Stimulated activated memory B cell treated with anti-CD40 and anti-IgM and Interleukin-4, amounts not matched to agents 10 μg/mL and 1 μg/mL and 100 μg/mL, for 72 hours (primary cell): ENCODE results near the gene HINT3.
"Not testable (repeated sequence)": the region's sequence is repeated elsewhere in the genome, so short reads cannot be mapped to it uniquely, and the experiment has no call there.

Source experiments
- ATAC-seq: fragments of 150-1000 bp; cut with Tn5 transposase; 2 replicates; pipeline ENCODE4 v1.10.0; 2021
- H3K27ac Mint-ChIP-seq: one replicate; pipeline ENCODE4 v1.8.0; 2022; ENCODE audit warnings: mild to moderate bottlenecking, mixed read lengths
- H3K27me3 Mint-ChIP-seq: one replicate; pipeline ENCODE4 v1.8.0; 2022; ENCODE audit warnings: mixed read lengths
- H3K36me3 Mint-ChIP-seq: one replicate; pipeline ENCODE4 v1.8.0; 2022; ENCODE audit warnings: mixed read lengths
- H3K4me1 Mint-ChIP-seq: one replicate; pipeline ENCODE4 v1.8.0; 2022; ENCODE audit warnings: mixed read lengths
- H3K4me3 Mint-ChIP-seq: one replicate; pipeline ENCODE4 v1.8.0; 2022; ENCODE audit warnings: mild to moderate bottlenecking, moderate library complexity, mixed read lengths
- H3K9me3 Mint-ChIP-seq: one replicate; pipeline ENCODE4 v1.8.0; 2022; ENCODE audit warnings: mixed read lengths

The HINT3 gene

GRCh38 chr6:125968493-125968892 lies 11.9 kb downstream of the HINT3 start:
- peak overlapping the region; percentile 18 for H3K4me3 Mint-ChIP-seq
- H3K27ac Mint-ChIP-seq, result peak overlapping the region; percentile 43
- ATAC-seq, result no peak
- H3K9me3 Mint-ChIP-seq, result no peaks in the 10 kb centered on the region
- peaks cover 19% of the 10 kb centered on the region for H3K36me3 Mint-ChIP-seq
- H3K27me3 Mint-ChIP-seq, result no peaks in the 10 kb centered on the region
- H3K4me1 Mint-ChIP-seq, result peaks cover 50% of the 10 kb centered on the region

DNA sequence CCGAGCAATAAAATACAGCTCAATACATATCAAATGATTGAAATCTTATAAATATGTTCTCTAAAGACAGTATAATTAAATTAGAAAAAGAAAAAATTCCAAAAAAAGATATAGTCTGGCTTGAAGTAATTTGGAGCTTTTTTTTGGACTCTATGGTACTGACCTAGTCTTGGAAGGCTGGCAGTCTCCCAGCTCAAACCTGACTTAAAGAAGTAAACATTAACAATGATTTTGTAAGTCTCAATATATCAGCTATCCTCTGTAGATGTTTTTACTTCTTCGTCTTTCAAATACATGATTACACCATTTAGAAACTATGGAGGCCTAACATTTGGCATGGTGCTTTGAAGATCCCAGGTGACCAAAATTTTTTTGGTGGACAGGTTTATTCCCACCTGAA lies 14.2 kb downstream of the HINT3 start:
- peaks cover 38% of the 10 kb centered on the region for H3K4me1 Mint-ChIP-seq
- no peak overlapping the region for H3K4me3 Mint-ChIP-seq
- H3K27ac Mint-ChIP-seq, result no peak overlapping the region
- no peaks in the 10 kb centered on the region for H3K9me3 Mint-ChIP-seq
- no peaks in the 10 kb centered on the region for H3K27me3 Mint-ChIP-seq
- no peak for ATAC-seq
- peaks cover 19% of the 10 kb centered on the region for H3K36me3 Mint-ChIP-seq

DNA sequence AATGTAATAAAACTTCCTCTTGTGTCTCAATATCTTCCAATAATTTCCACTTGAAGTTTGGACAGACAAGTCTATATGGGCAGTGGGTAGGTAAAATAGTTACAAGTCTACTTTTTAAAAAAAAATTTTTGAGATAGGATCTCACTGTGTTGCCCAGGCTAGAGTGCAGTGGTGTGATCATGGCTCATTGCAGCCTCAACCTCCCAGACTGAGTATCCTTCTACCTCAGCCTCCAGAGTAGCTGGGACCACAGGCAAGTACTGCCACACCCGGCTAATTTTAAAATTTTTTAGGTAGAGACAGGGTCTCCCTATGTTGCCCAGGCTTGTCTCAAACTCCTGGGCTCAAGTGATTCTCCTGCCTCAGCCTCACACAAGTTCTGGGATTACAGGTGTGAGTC lies 15.9 kb downstream of the HINT3 start:
- H3K27me3 Mint-ChIP-seq, ATAC-seq, H3K9me3 Mint-ChIP-seq, H3K27ac Mint-ChIP-seq, H3K4me3 Mint-ChIP-seq: not testable (repeated sequence)
- Mint-ChIP-seq H3K4me1 (peaks cover 30% of the 10 kb centered on the region), H3K36me3 (peaks cover 25% of the 10 kb centered on the region)

- Mint-ChIP-seq H3K27me3 (no peaks in the 10 kb centered on the region), H3K36me3 (peaks cover 21% of the 10 kb centered on the region), H3K4me3 (no peak overlapping the region), H3K4me1 (peaks cover 12% of the 10 kb centered on the region), H3K9me3 (no peaks in the 10 kb centered on the region), H3K27ac (no peak overlapping the region)
- ATAC-seq, result no peak
Observed at GRCh38 chr6:125974214-125974866, 17.8 kb downstream of the HINT3 start.

- Mint-ChIP-seq H3K4me3 (no peak overlapping the region), H3K27me3 (no peaks in the 10 kb centered on the region), H3K36me3 (peaks cover 16% of the 10 kb centered on the region), H3K9me3 (no peaks in the 10 kb centered on the region), H3K27ac (no peak overlapping the region), H3K4me1 (peaks cover 6% of the 10 kb centered on the region)
- ATAC-seq, result no peak
Observed at GRCh38 chr6:125979101-125979500, 22.5 kb downstream of the HINT3 start.

DNA sequence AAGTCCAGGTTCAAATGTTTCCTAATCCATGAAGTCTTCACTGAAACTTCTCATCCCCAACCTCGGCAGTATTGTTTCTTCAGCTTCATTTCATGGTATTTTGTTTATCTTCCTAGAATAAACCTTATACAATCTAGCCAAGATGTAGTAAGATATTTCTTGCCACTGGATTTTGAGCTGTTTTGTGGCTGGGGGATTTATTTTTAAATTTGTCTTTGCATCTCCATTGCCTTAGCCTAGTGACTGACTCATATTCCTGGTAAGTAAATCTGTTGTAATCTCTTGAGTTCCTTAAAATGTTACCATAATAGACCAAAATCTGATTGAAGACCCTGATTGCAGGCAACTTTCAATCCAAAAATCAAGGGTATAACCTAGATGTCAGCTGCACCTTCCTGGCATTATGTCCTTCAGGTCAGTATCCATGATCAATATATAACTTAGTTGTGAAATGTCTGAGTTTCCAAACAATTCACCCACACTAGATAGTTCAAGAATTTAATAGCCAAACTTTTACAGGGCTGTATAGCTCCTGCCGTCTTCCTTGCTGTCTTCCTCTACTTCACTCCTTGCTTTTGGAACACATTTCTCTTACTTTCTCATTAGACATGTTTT lies 25.1 kb downstream of the HINT3 start:
- no peak for ATAC-seq
- Mint-ChIP-seq H3K36me3 (peaks cover 16% of the 10 kb centered on the region), H3K4me3 (no peak overlapping the region), H3K27me3 (no peaks in the 10 kb centered on the region), H3K27ac (no peak overlapping the region), H3K4me1 (no peaks in the 10 kb centered on the region), H3K9me3 (no peaks in the 10 kb centered on the region)

DNA sequence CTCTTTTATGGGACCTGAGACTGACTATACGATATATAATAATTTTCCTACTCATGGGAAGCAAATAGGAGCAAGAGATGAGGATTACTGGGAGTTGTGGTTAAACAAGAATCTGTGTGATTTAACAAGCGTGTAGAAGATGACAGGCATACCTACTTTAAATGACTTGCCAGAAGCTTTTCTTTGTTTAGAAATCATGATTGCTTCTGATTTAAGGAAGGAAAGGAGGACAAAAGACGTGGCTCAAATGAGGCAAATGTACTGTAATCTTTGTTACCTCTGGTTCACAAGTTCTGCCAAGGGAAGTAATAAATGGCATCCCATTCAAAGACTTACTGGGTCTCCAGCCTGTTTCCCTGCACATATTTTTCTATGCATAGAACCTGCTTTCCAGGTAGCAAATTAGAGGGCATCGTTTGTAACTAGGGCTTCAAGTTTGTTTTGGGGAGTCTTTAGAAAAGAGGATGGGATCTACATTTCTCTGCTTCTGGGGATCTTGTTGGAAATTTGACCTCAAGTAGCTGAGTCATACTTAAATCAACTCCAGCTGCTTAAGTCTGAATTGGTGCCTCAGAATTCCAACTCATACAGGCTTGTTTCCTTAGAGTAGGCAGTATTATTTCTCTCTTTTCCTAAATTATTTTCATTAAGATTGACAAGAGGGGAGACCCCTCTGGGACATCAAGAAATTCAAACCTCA lies 26.8 kb downstream of the HINT3 start:
- no peak overlapping the region for H3K4me3 Mint-ChIP-seq
- no peaks in the 10 kb centered on the region for H3K27me3 Mint-ChIP-seq
- no peak overlapping the region for H3K27ac Mint-ChIP-seq
- no peak for ATAC-seq
- H3K36me3 Mint-ChIP-seq, result peaks cover 8% of the 10 kb centered on the region
- H3K4me1 Mint-ChIP-seq, result no peaks in the 10 kb centered on the region
- no peaks in the 10 kb centered on the region for H3K9me3 Mint-ChIP-seq

- H3K27me3 Mint-ChIP-seq, result no peaks in the 10 kb centered on the region
- ATAC-seq, result no peak
- H3K4me1 Mint-ChIP-seq, result no peaks in the 10 kb centered on the region
- H3K9me3 Mint-ChIP-seq, result no peaks in the 10 kb centered on the region
- H3K36me3 Mint-ChIP-seq, result no peaks in the 10 kb centered on the region
- no peak overlapping the region for H3K4me3 Mint-ChIP-seq
- H3K27ac Mint-ChIP-seq, result no peak overlapping the region
Observed at GRCh38 chr6:125984311-125984710, 27.7 kb downstream of the HINT3 start.

- no peak overlapping the region for H3K4me3 Mint-ChIP-seq
- no peaks in the 10 kb centered on the region for H3K27me3 Mint-ChIP-seq
- H3K4me1 Mint-ChIP-seq, result no peaks in the 10 kb centered on the region
- no peak overlapping the region for H3K27ac Mint-ChIP-seq
- no peak for ATAC-seq
- H3K9me3 Mint-ChIP-seq, result no peaks in the 10 kb centered on the region
- H3K36me3 Mint-ChIP-seq, result no peaks in the 10 kb centered on the region
Observed at GRCh38 chr6:125985522-125985921, 29.0 kb downstream of the HINT3 start.

- no peak for ATAC-seq
- Mint-ChIP-seq H3K36me3 (no peaks in the 10 kb centered on the region), H3K27ac (no peak overlapping the region), H3K9me3 (no peaks in the 10 kb centered on the region), H3K4me3 (no peak overlapping the region), H3K4me1 (no peaks in the 10 kb centered on the region), H3K27me3 (no peaks in the 10 kb centered on the region)
Observed at GRCh38 chr6:125985979-125986300, 29.4 kb downstream of the HINT3 start.

DNA sequence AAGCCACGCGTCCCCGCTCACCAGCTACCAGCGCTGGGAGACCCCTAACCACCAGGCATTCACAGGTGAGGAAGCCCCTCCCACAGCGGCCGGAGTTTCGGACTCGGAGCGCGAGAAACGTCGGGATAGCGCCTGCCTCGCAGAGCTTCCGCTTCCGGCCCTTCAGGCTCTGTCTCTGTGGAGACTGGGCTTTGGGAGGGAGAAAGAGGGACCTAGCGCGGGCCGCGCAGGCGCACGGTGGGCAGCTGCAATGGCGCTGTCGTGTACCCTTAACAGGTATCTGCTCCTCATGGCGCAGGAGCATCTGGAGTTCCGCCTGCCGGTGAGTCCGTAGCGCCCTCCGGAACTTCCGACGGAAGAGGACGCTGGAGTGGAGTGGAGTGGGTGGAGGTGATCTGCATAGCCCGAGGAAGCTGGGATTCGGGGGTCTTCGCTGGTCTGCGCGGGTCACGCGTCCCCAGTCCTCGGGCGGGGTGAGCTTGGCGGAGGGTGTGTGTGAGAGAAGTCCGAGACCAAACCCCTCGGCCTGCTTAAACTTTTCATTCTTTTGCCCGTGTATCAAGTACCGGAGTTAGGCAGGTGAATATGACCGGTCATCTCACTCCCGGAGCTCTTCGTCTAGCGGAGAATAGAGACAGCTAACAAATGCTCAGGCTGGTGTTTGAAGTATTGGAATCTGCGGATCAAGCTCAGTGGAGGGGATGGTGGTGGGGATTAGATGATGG lies 29.9 kb downstream of the HINT3 start, which contains the start of gene TRMT11:
Gene TRMT11, plus strand, starts transcription at position 240 of the 725 bp plus-strand sequence. Its CDS starts 11 bp downstream, at position 251.
- Mint-ChIP-seq H3K27ac (no peak within 1 kb of the TSS), H3K27me3 (no peaks in the 10 kb centered on the region), H3K36me3 (no peaks in the 10 kb centered on the region), H3K4me1 (no peaks in the 10 kb centered on the region), H3K4me3 (no peak within 1 kb of the TSS), H3K9me3 (no peaks in the 10 kb centered on the region)
- peak; percentile 99 for ATAC-seq

DNA sequence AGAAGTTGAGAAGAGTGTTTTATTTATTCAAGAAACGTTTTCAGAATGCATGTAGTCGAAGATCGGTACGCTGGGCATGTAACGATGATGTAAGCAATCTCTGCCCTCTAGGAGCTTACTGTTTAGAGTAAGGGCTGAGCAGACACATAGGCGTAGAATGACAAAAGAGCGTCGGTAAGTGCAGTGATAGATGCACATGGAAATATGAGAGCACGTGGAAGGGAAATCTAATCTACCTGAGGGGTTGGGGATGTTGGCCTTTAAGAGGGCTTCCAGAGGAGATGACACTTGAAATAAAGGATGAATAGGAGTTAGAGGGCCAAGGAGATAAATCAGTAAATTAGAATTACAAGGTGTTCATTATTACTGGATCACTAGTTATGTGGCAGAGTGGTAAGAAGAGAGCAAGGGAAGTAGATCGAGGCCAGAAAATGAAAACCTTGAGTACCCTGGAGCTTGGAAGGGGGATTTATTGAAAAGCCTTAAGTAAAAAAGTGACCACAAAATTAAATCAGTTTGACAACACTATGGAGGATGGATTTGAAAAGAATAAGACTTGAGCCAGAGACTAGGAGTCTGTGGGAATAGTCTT lies 30.6 kb downstream of the HINT3 start:
- ATAC-seq, result peak; percentile 45
- H3K9me3 Mint-ChIP-seq, result no peaks in the 10 kb centered on the region

GRCh38 chr6:125988280-125988679 lies 31.7 kb downstream of the HINT3 start:
- H3K36me3 Mint-ChIP-seq, result no peaks in the 10 kb centered on the region
- H3K4me3 Mint-ChIP-seq, result no peak overlapping the region
- no peak for ATAC-seq
- no peak overlapping the region for H3K27ac Mint-ChIP-seq
- H3K4me1 Mint-ChIP-seq, result peaks cover 8% of the 10 kb centered on the region
- no peaks in the 10 kb centered on the region for H3K27me3 Mint-ChIP-seq
- no peaks in the 10 kb centered on the region for H3K9me3 Mint-ChIP-seq

More for the DNA sequence above, 30.6 kb downstream of the HINT3 start:
- H3K27ac Mint-ChIP-seq, result no peak overlapping the region
- no peaks in the 10 kb centered on the region for H3K36me3 Mint-ChIP-seq
- H3K4me3 Mint-ChIP-seq, result no peak overlapping the region
- H3K27me3 Mint-ChIP-seq, result no peaks in the 10 kb centered on the region
- H3K4me1 Mint-ChIP-seq, result no peaks in the 10 kb centered on the region

- no peaks in the 10 kb centered on the region for H3K9me3 Mint-ChIP-seq
- H3K27me3 Mint-ChIP-seq, result no peaks in the 10 kb centered on the region
- peaks cover 15% of the 10 kb centered on the region for H3K4me1 Mint-ChIP-seq
- ATAC-seq, result no peak
- H3K27ac Mint-ChIP-seq, result no peak overlapping the region
- no peaks in the 10 kb centered on the region for H3K36me3 Mint-ChIP-seq
- H3K4me3 Mint-ChIP-seq, result no peak overlapping the region
Observed at GRCh38 chr6:125989631-125990030, 33.1 kb downstream of the HINT3 start.

DNA sequence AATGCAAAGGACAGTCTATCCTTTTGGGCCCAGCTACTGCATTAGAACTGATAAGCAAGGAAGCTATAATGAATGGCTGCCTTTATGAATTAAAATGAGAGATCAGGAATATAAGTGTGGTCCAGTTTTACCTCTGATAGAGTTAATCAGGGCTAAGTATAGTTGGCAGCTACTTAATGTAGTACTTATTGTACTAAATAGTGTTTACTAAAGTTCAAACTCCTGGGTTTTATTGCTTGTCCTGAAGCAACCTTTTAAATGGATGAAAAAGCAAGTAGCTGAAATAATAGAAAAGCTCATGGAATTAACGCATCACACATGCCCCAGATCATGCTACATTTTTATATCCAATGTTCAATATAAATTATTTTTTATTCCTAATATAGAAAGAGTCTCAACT lies 35.1 kb downstream of the HINT3 start:
- H3K4me1 Mint-ChIP-seq, result peaks cover 21% of the 10 kb centered on the region
- no peak for ATAC-seq
- H3K4me3 Mint-ChIP-seq, result no peak overlapping the region
- no peak overlapping the region for H3K27ac Mint-ChIP-seq
- no peaks in the 10 kb centered on the region for H3K36me3 Mint-ChIP-seq
- no peaks in the 10 kb centered on the region for H3K9me3 Mint-ChIP-seq
- H3K27me3 Mint-ChIP-seq, result no peaks in the 10 kb centered on the region
